Smooth muscle cell (in vitro differentiated cells): ENCODE results near the gene PBX1. TPM values are rescaled to one million over a fixed set of nuclear protein-coding genes. Genes with fewer than 3 reads are reported as not detected.
A peak's percentile ranks its signal among the peaks of the same experiment; 100 is the strongest.
"Not testable (repeated sequence)": the region's sequence is repeated elsewhere in the genome, so short reads cannot be mapped to it uniquely, and the experiment has no call there.

Source experiments
- DNase-seq: peaks from one replicate; lab custom pipeline; 2025; ENCODE audit not compliant: unreplicated experiment; lab: John Stamatoyannopoulos, UW
- H2AFZ ChIP-seq: fragments of 200-600 bp; sonication (generic); 2 replicates; pipeline ENCODE4 v1.6.0; 2016; ENCODE audit warnings: antibody characterized with exemption, low read depth, mild to moderate bottlenecking
- H3F3A ChIP-seq: fragments of 200-600 bp; sonication (generic); 2 replicates; pipeline ENCODE4 v1.6.0; 2017; ENCODE audit warnings: antibody characterized with exemption, low read depth
- H3K27ac ChIP-seq: fragments of 200-600 bp; sonication (generic); 2 replicates; pipeline ENCODE4 v1.5.1; 2016; ENCODE audit warnings: low read depth, mild to moderate bottlenecking
- H3K27me3 ChIP-seq: fragments of 200-600 bp; sonication (generic); 2 replicates; pipeline ENCODE4 v1.6.1; 2016; ENCODE audit warnings: low read depth, mild to moderate bottlenecking
- H3K36me3 ChIP-seq: fragments of 200-600 bp; sonication (generic); 2 replicates; pipeline ENCODE4 v1.5.1; 2016; ENCODE audit warnings: low read depth
- H3K4me1 ChIP-seq: fragments of 200-600 bp; sonication (generic); 2 replicates; pipeline ENCODE4 v1.5.1; 2016; ENCODE audit warnings: low read depth
- H3K4me2 ChIP-seq: fragments of 200-600 bp; sonication (generic); 2 replicates; pipeline ENCODE4 v1.6.0; 2016; ENCODE audit warnings: mild to moderate bottlenecking
- H3K4me3 ChIP-seq: fragments of 200-600 bp; sonication (generic); 2 replicates; pipeline ENCODE4 v1.5.1; 2016; ENCODE audit warnings: mild to moderate bottlenecking
- H3K79me2 ChIP-seq: fragments of 200-600 bp; sonication (generic); 2 replicates; pipeline ENCODE4 v1.6.0; 2016; ENCODE audit warnings: low read depth, mild to moderate bottlenecking
- H3K9ac ChIP-seq: fragments of 200-600 bp; sonication (generic); 2 replicates; pipeline ENCODE4 v1.6.0; 2016; ENCODE audit warnings: low read depth
- H3K9me3 ChIP-seq: fragments of 200-600 bp; sonication (generic); replicated peaks from 2 replicates; pipeline ENCODE4 v1.5.1; 2016; ENCODE audit warnings: low read depth
- H4K20me1 ChIP-seq: fragments of 200-600 bp; sonication (generic); 2 replicates; pipeline ENCODE4 v1.6.0; 2016; ENCODE audit warnings: low read depth
- CTCF ChIP-seq: fragments of 200-600 bp; sonication (generic); IDR thresholded peaks from 2 replicates; pipeline ENCODE4 v1.5.1; 2017; ENCODE audit warnings: borderline replicate concordance, mild to moderate bottlenecking, antibody characterized with exemption; ENCODE audit not compliant: insufficient read depth, poor library complexity, severe bottlenecking
- WGBS: methylation state at CpG from one replicate; pipeline ENCODE4 v1.1.7; 2016; ENCODE audit warnings: low lambda C conversion rate; 5-methylcytosine and 5-hydroxymethylcytosine counted together
- polyA plus RNA-seq: library from polyadenylated mRNA; unstranded; fragments of >200 nt; fragmentation: Nextera tagmentation; extraction: Ambion mirVana; gene quantifications from 2 replicates; pipeline ENCODE4 v1.2.1, GENCODE V29; 2016
- total RNA-seq: library from RNA; depleted of rRNA; stranded (reverse); fragments of >200 nt; gene quantifications from 2 replicates; pipeline ENCODE4 v1.2.3, GENCODE V29; 2014

Gene PBX1
- total and polyA plus RNA-seq, 2 experiments from 2014 or later, result 8.1 to 70.8 TPM

- H3K27ac ChIP-seq, result peak overlapping the region; percentile 71
- no peak for DNase-seq
These were observed 89.7 kb downstream of the PBX1 start for GRCh38 chr1:164648636-164649035.

DNA sequence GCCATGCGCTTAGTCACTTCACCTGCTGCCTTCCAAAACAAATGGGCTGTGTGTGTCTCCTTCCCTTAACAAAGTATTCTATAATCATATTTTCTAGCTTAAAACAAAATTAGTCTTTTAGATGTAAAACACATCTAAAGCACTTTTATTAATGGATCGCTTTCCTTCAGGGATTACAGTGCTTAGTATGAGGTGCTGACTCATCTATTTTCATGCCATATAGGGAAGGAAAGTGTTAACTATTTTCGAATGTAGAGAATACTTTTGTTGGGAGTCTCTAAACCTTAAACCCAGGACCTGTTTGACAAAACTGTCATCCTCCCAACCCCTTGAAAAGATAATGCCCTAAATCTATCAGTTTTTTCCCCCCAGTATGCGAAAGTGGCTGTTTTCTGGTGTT, 90.2 kb downstream of the PBX1 start:
- H3K4me1 ChIP-seq, result peaks cover 33% of the 10 kb centered on the region
- H3K4me2 ChIP-seq, result peak overlapping the region; percentile 58
- no peak overlapping the region for H3K9ac ChIP-seq
- H3K4me3 ChIP-seq, result no peak overlapping the region
- H3K9me3 ChIP-seq, result no peaks in the 10 kb centered on the region
- peaks cover 37% of the 10 kb centered on the region for H3K79me2 ChIP-seq
- no peak for TF ChIP-seq CTCF
- no peaks in the 10 kb centered on the region for H3K27me3 ChIP-seq
- peaks cover 6% of the 10 kb centered on the region for H4K20me1 ChIP-seq
- peak overlapping the region; percentile 71 for H3K27ac ChIP-seq
- H2AFZ ChIP-seq, result no peak overlapping the region
- 65% methylated on average over 4 of the region's 4 CpGs for WGBS
- no peaks in the 10 kb centered on the region for H3K36me3 ChIP-seq
- H3F3A ChIP-seq, result peaks cover 16% of the 10 kb centered on the region
- DNase-seq, result no peak

More at GRCh38 chr1:164648636-164649035, 89.7 kb downstream of the PBX1 start:
- H3K36me3 ChIP-seq, result no peaks in the 10 kb centered on the region
- no peak overlapping the region for H3K9ac ChIP-seq
- H3K27me3 ChIP-seq, result no peaks in the 10 kb centered on the region
- H3K4me3 ChIP-seq, result no peak overlapping the region
- peaks cover 21% of the 10 kb centered on the region for H3F3A ChIP-seq
- H4K20me1 ChIP-seq, result peaks cover 6% of the 10 kb centered on the region
- H3K4me1 ChIP-seq, result peaks cover 34% of the 10 kb centered on the region
- peaks cover 34% of the 10 kb centered on the region for H3K79me2 ChIP-seq
- no peaks in the 10 kb centered on the region for H3K9me3 ChIP-seq
- H2AFZ ChIP-seq, result no peak overlapping the region
- 39% methylated on average over 2 of the region's 2 CpGs for WGBS
- no peak for TF ChIP-seq CTCF
- peak overlapping the region; percentile 58 for H3K4me2 ChIP-seq

DNA sequence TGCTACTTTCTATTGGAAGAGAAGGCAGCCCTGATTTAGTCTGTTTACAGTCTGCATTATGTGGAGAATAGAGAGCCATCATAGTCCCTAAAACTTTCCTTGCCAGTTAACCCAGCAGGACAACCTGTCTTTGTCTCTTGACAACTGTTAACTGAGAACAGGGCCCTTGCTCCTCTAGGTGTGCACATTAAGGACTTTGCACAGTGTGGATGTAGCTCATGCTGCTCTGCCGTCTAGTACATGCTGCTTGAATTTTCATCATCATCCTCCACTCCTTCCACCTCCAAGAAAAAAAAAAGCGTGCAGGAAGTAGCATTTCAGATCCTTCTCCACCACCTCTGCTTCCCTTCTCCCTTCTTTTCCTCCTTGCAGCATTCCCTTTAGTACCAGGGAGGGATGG, 91.5 kb downstream of the PBX1 start:
- Histone ChIP-seq H3K4me3 (no peak overlapping the region), H2AFZ (no peak overlapping the region), H3K36me3 (no peaks in the 10 kb centered on the region), H3K27me3 (no peaks in the 10 kb centered on the region), H3K27ac (peak overlapping the region; percentile 52), H4K20me1 (peaks cover 6% of the 10 kb centered on the region), H3K9ac (no peak overlapping the region), H3F3A (peaks cover 8% of the 10 kb centered on the region), H3K79me2 (peaks cover 49% of the 10 kb centered on the region), H3K4me2 (no peak overlapping the region), H3K4me1 (peaks cover 26% of the 10 kb centered on the region), H3K9me3 (no peaks in the 10 kb centered on the region)
- no peak for DNase-seq
- TF ChIP-seq CTCF, result no peak
- WGBS, result 88% methylated on average over 2 of the region's 2 CpGs

GRCh38 chr1:164651351-164651951, 92.5 kb downstream of the PBX1 start:
- H3K4me2 ChIP-seq, result no peak overlapping the region
- H4K20me1 ChIP-seq, result peaks cover 6% of the 10 kb centered on the region
- no peaks in the 10 kb centered on the region for H3K27me3 ChIP-seq
- no peak overlapping the region for H3K4me3 ChIP-seq
- H3K4me1 ChIP-seq, result peaks cover 24% of the 10 kb centered on the region
- TF ChIP-seq CTCF, result no peak
- H2AFZ ChIP-seq, result no peak overlapping the region
- H3K9me3 ChIP-seq, result no peaks in the 10 kb centered on the region
- peaks cover 8% of the 10 kb centered on the region for H3F3A ChIP-seq
- no peak for DNase-seq
- 55% methylated on average over 13 of the region's 13 CpGs for WGBS
- no peaks in the 10 kb centered on the region for H3K36me3 ChIP-seq
- no peak overlapping the region for H3K9ac ChIP-seq
- peaks cover 50% of the 10 kb centered on the region for H3K79me2 ChIP-seq
- H3K27ac ChIP-seq, result peak overlapping the region; percentile 52

GRCh38 chr1:164652969-164653368, 94.0 kb downstream of the PBX1 start:
- H2AFZ ChIP-seq, result not testable (repeated sequence)
- WGBS, result 97% methylated on average over 6 of the region's 6 CpGs
- H3K79me2 ChIP-seq, result peaks cover 54% of the 10 kb centered on the region

More at GRCh38 chr1:164652969-164653368, 94.0 kb downstream of the PBX1 start:
- H3K27me3 ChIP-seq, H3K4me3 ChIP-seq, H3K27ac ChIP-seq, H3K36me3 ChIP-seq, H3K9ac ChIP-seq, H3F3A ChIP-seq, DNase-seq, H3K9me3 ChIP-seq, H3K4me2 ChIP-seq: not testable (repeated sequence)
- Histone ChIP-seq H4K20me1 (peaks cover 14% of the 10 kb centered on the region), H3K4me1 (peaks cover 13% of the 10 kb centered on the region)
